Measurements from ENCODE around the gene MEGF8.
A peak's percentile ranks its signal among the peaks of the same experiment; 100 is the strongest.

MEGF8 gene

GRCh38 chr19:42325308-42325895 is at the start of gene MEGF8:
Gene MEGF8, plus strand, starts transcription at chr19:42325635. Its CDS starts 609 bp downstream, at chr19:42326244.
- Histone ChIP-seq H3K27me3 (replicated peaks; ENCODE audit: control insufficient read depth, insufficient read depth, low read length) (peaks cover 16% of the 10 kb centered on the region), H3K36me3 (ENCODE audit: control insufficient read depth, insufficient read depth, low read length, severe bottlenecking) (no peaks in the 10 kb centered on the region), H3K4me1 (ENCODE audit: control insufficient read depth, insufficient read depth, low read length) (peaks cover 19% of the 10 kb centered on the region), H3K9ac (ENCODE audit: low read length) (peak within 1 kb of the TSS; percentile 97), H3K9me3 (ENCODE audit: control insufficient read depth, low read length) (no peaks in the 10 kb centered on the region), H3K4me3 (ENCODE audit: low read length) (peak within 1 kb of the TSS; percentile 97)
- DNase-seq (ENCODE audit: low read depth) = peak; percentile 99

- H3K4me1 ChIP-seq (ENCODE audit: control insufficient read depth, insufficient read depth, low read length) = peaks cover 35% of the 10 kb centered on the region
- H3K4me3 ChIP-seq (ENCODE audit: low read length) = no peak overlapping the region
- DNase-seq (ENCODE audit: low read depth) = no peak
- peaks cover 27% of the 10 kb centered on the region for H3K36me3 ChIP-seq (ENCODE audit: control insufficient read depth, insufficient read depth, low read length, severe bottlenecking)
- H3K27me3 ChIP-seq (replicated peaks; ENCODE audit: control insufficient read depth, insufficient read depth, low read length) = no peaks in the 10 kb centered on the region
- no peaks in the 10 kb centered on the region for H3K9me3 ChIP-seq (ENCODE audit: control insufficient read depth, low read length)
- H3K9ac ChIP-seq (ENCODE audit: low read length) = peak overlapping the region; percentile 43
Observed at GRCh38 chr19:42276284-42276683, 49.2 kb upstream of the MEGF8 start.

- no peaks in the 10 kb centered on the region for H3K9me3 ChIP-seq (ENCODE audit: control insufficient read depth, low read length)
- peak overlapping the region; percentile 32 for H3K9ac ChIP-seq (ENCODE audit: low read length)
- DNase-seq (ENCODE audit: low read depth) = no peak
- no peak overlapping the region for H3K4me3 ChIP-seq (ENCODE audit: low read length)
- H3K4me1 ChIP-seq (ENCODE audit: control insufficient read depth, insufficient read depth, low read length) = peaks cover 38% of the 10 kb centered on the region
- H3K27me3 ChIP-seq (replicated peaks; ENCODE audit: control insufficient read depth, insufficient read depth, low read length) = no peaks in the 10 kb centered on the region
- peaks cover 27% of the 10 kb centered on the region for H3K36me3 ChIP-seq (ENCODE audit: control insufficient read depth, insufficient read depth, low read length, severe bottlenecking)
Observed at GRCh38 chr19:42276821-42277220, 48.6 kb upstream of the MEGF8 start.

GRCh38 chr19:42277821-42278451 is 47.5 kb upstream of the MEGF8 start:
- H3K9ac ChIP-seq (ENCODE audit: low read length) = peak overlapping the region; percentile 88
- H3K27me3 ChIP-seq (replicated peaks; ENCODE audit: control insufficient read depth, insufficient read depth, low read length) = no peaks in the 10 kb centered on the region
- peaks cover 47% of the 10 kb centered on the region for H3K4me1 ChIP-seq (ENCODE audit: control insufficient read depth, insufficient read depth, low read length)
- peak; percentile 67 for DNase-seq (ENCODE audit: low read depth)
- H3K9me3 ChIP-seq (ENCODE audit: control insufficient read depth, low read length) = no peaks in the 10 kb centered on the region
- no peak overlapping the region for H3K4me3 ChIP-seq (ENCODE audit: low read length)
- H3K36me3 ChIP-seq (ENCODE audit: control insufficient read depth, insufficient read depth, low read length, severe bottlenecking) = peaks cover 21% of the 10 kb centered on the region

GRCh38 chr19:42278452-42279154 is 46.8 kb upstream of the MEGF8 start:
- H3K9me3 ChIP-seq (ENCODE audit: control insufficient read depth, low read length) = no peaks in the 10 kb centered on the region
- H3K27me3 ChIP-seq (replicated peaks; ENCODE audit: control insufficient read depth, insufficient read depth, low read length) = no peaks in the 10 kb centered on the region
- H3K4me1 ChIP-seq (ENCODE audit: control insufficient read depth, insufficient read depth, low read length) = peaks cover 53% of the 10 kb centered on the region
- no peak overlapping the region for H3K4me3 ChIP-seq (ENCODE audit: low read length)
- DNase-seq (ENCODE audit: low read depth) = no peak
- peak overlapping the region; percentile 88 for H3K9ac ChIP-seq (ENCODE audit: low read length)
- peaks cover 14% of the 10 kb centered on the region for H3K36me3 ChIP-seq (ENCODE audit: control insufficient read depth, insufficient read depth, low read length, severe bottlenecking)

- Histone ChIP-seq H3K36me3 (ENCODE audit: control insufficient read depth, insufficient read depth, low read length, severe bottlenecking) (peaks cover 7% of the 10 kb centered on the region), H3K9ac (ENCODE audit: low read length) (peak overlapping the region; percentile 88), H3K4me1 (ENCODE audit: control insufficient read depth, insufficient read depth, low read length) (peaks cover 53% of the 10 kb centered on the region), H3K27me3 (replicated peaks; ENCODE audit: control insufficient read depth, insufficient read depth, low read length) (no peaks in the 10 kb centered on the region), H3K4me3 (ENCODE audit: low read length) (peak overlapping the region; percentile 88), H3K9me3 (ENCODE audit: control insufficient read depth, low read length) (no peaks in the 10 kb centered on the region)
- DNase-seq (ENCODE audit: low read depth) = no peak
Observed at GRCh38 chr19:42279155-42279901, 46.1 kb upstream of the MEGF8 start.

- DNase-seq (ENCODE audit: low read depth) = peak; percentile 96
- H3K27me3 ChIP-seq (replicated peaks; ENCODE audit: control insufficient read depth, insufficient read depth, low read length) = no peaks in the 10 kb centered on the region
- H3K4me1 ChIP-seq (ENCODE audit: control insufficient read depth, insufficient read depth, low read length) = peaks cover 59% of the 10 kb centered on the region
Observed at GRCh38 chr19:42279902-42280814, 45.3 kb upstream of the MEGF8 start.

GRCh38 chr19:42280815-42281145 is 44.7 kb upstream of the MEGF8 start:
- peak; percentile 77 for DNase-seq (ENCODE audit: low read depth)
- Histone ChIP-seq H3K36me3 (ENCODE audit: control insufficient read depth, insufficient read depth, low read length, severe bottlenecking) (no peaks in the 10 kb centered on the region), H3K9ac (ENCODE audit: low read length) (peak overlapping the region; percentile 88), H3K4me3 (ENCODE audit: low read length) (peak overlapping the region; percentile 88), H3K9me3 (ENCODE audit: control insufficient read depth, low read length) (no peaks in the 10 kb centered on the region), H3K27me3 (replicated peaks; ENCODE audit: control insufficient read depth, insufficient read depth, low read length) (no peaks in the 10 kb centered on the region), H3K4me1 (ENCODE audit: control insufficient read depth, insufficient read depth, low read length) (peaks cover 65% of the 10 kb centered on the region)

More at GRCh38 chr19:42279902-42280814, 45.3 kb upstream of the MEGF8 start:
- Histone ChIP-seq H3K4me3 (ENCODE audit: low read length) (peak overlapping the region; percentile 88), H3K36me3 (ENCODE audit: control insufficient read depth, insufficient read depth, low read length, severe bottlenecking) (no peaks in the 10 kb centered on the region), H3K9me3 (ENCODE audit: control insufficient read depth, low read length) (no peaks in the 10 kb centered on the region), H3K9ac (ENCODE audit: low read length) (peak overlapping the region; percentile 88)

- Histone ChIP-seq H3K4me1 (ENCODE audit: control insufficient read depth, insufficient read depth, low read length) (peaks cover 65% of the 10 kb centered on the region), H3K27me3 (replicated peaks; ENCODE audit: control insufficient read depth, insufficient read depth, low read length) (no peaks in the 10 kb centered on the region), H3K36me3 (ENCODE audit: control insufficient read depth, insufficient read depth, low read length, severe bottlenecking) (no peaks in the 10 kb centered on the region), H3K4me3 (ENCODE audit: low read length) (peak overlapping the region; percentile 27), H3K9ac (ENCODE audit: low read length) (peak overlapping the region; percentile 75), H3K9me3 (ENCODE audit: control insufficient read depth, low read length) (no peaks in the 10 kb centered on the region)
- DNase-seq (ENCODE audit: low read depth) = peak; percentile 69
Observed at GRCh38 chr19:42281146-42281826, 44.1 kb upstream of the MEGF8 start.

Data from adipocyte (in vitro differentiated cells).